MM.1S (cell line): ENCODE results near the gene CDK5.

Experiments
- EZH2 ChIP-seq: fragments of 300-600 bp; sonication (generic); optimal IDR thresholded peaks from 2 replicates; pipeline ENCODE3; 2017; ENCODE audit warnings: low read depth, mild to moderate bottlenecking, antibody characterized with exemption, low read length, mixed read lengths
- EZH2phosphoT487 ChIP-seq: fragments of 300-600 bp; sonication (generic); IDR thresholded peaks from 2 replicates; pipeline ENCODE4 v1.6.1; 2018; ENCODE audit warnings: antibody characterized with exemption, low read length
- TF ChIP-seq, protein P1 (sequence below): fragments of 300-600 bp; sonication (generic); IDR thresholded peaks from 2 replicates; pipeline ENCODE4 v1.5.1; 2016; ENCODE audit warnings: antibody characterized with exemption, low read length, mixed read lengths

DNA sequence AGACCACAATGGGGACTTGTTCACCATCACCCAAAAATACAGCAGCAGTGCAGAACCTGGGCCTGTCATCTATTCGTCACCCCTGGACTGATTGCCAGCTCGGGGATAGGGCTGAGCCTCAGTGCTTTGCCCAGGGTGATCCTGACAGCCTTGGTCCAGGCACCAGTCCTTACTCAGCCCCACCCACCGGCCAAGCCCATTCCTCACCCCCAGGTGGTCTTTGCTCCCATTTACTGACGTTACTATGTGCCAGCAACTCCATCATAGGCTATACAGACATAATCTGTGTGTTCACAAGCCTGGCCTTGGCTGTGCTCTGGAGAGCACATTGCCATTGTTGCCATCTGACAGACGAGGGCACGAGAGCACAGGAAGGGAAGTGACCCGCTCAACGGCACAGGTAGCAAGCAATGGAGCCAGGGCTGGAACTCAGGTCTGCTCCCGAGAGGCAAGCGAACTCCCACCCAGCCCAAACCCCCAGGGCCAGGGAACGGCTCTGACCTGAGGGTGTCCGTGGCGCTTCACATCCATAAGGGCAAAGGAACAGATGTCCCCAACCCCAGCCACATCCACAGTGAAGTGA lies 40.2 kb downstream of the CDK5 start:
- TF ChIP-seq, protein P1, sequence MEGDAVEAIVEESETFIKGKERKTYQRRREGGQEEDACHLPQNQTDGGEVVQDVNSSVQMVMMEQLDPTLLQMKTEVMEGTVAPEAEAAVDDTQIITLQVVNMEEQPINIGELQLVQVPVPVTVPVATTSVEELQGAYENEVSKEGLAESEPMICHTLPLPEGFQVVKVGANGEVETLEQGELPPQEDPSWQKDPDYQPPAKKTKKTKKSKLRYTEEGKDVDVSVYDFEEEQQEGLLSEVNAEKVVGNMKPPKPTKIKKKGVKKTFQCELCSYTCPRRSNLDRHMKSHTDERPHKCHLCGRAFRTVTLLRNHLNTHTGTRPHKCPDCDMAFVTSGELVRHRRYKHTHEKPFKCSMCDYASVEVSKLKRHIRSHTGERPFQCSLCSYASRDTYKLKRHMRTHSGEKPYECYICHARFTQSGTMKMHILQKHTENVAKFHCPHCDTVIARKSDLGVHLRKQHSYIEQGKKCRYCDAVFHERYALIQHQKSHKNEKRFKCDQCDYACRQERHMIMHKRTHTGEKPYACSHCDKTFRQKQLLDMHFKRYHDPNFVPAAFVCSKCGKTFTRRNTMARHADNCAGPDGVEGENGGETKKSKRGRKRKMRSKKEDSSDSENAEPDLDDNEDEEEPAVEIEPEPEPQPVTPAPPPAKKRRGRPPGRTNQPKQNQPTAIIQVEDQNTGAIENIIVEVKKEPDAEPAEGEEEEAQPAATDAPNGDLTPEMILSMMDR: no peak
- no peak for TF ChIP-seq EZH2phosphoT487
- TF ChIP-seq EZH2: no peak
